Activated CD8-positive, alpha-beta memory T cell treated with anti-CD3 and anti-CD28 coated beads, Interleukin-2, amount 50 U/mL, for 48 hours (primary cell): ENCODE results near the gene PMPCA.

ENCODE experiments used
- DNase-seq: peaks from one replicate; pipeline ENCODE4 v3.0.0-alpha.2; 2020

Gene PMPCA

GRCh38 chr9:136438548-136439480, 28.4 kb downstream of the PMPCA start:
- peak; percentile 83 for DNase-seq

- DNase-seq, result peak; percentile 99
Measured at GRCh38 chr9:136439481-136440408, 29.3 kb downstream of the PMPCA start, which contains the start of gene INPP5E. INPP5E (minus strand) TSS chr9:136439845; CDS start chr9:136439419, 426 bp downstream.

- no peak for DNase-seq
Measured at GRCh38 chr9:136441191-136441680, 30.8 kb downstream of the PMPCA start.

GRCh38 chr9:136441681-136442245, 31.3 kb downstream of the PMPCA start:
- no peak for DNase-seq

GRCh38 chr9:136442265-136442664, 31.8 kb downstream of the PMPCA start:
- no peak for DNase-seq

GRCh38 chr9:136443087-136443486, 32.6 kb downstream of the PMPCA start:
- DNase-seq, result no peak

GRCh38 chr9:136443687-136444086, 33.2 kb downstream of the PMPCA start:
- no peak for DNase-seq

- DNase-seq, result no peak
Measured at GRCh38 chr9:136444102-136444501, 33.6 kb downstream of the PMPCA start.

GRCh38 chr9:136445799-136446198, 35.3 kb downstream of the PMPCA start:
- DNase-seq, result no peak

GRCh38 chr9:136447173-136447778, 36.8 kb downstream of the PMPCA start:
- no peak for DNase-seq

- no peak for DNase-seq
Measured at GRCh38 chr9:136448655-136449054, 38.2 kb downstream of the PMPCA start.

- no peak for DNase-seq
Measured at GRCh38 chr9:136451221-136451877, 40.9 kb downstream of the PMPCA start.

- no peak for DNase-seq
Measured at GRCh38 chr9:136453326-136453725, 42.9 kb downstream of the PMPCA start.

- no peak for DNase-seq
Measured at GRCh38 chr9:136454026-136454796, 43.8 kb downstream of the PMPCA start.

- DNase-seq, result no peak
Measured at GRCh38 chr9:136455043-136456002, 44.9 kb downstream of the PMPCA start.

GRCh38 chr9:136456258-136456657, 45.8 kb downstream of the PMPCA start:
- no peak for DNase-seq

- DNase-seq, result no peak
Measured at GRCh38 chr9:136457326-136457725, 46.9 kb downstream of the PMPCA start.

GRCh38 chr9:136459425-136459824, 49.0 kb downstream of the PMPCA start:
- DNase-seq, result no peak

- no peak for DNase-seq
Measured at GRCh38 chr9:136460772-136461325, 50.4 kb downstream of the PMPCA start.

GRCh38 chr9:136462664-136463063, 52.2 kb downstream of the PMPCA start:
- no peak for DNase-seq
